ENCODE results near the gene GPX3.

GPX3 gene

GRCh38 chr5:151020304-151021110 lies at the start of gene GPX3:
TSS of gene GPX3 (plus strand) at chr5:151020591. CDS start at chr5:151020655, 64 bp downstream.
- H3K27me3 ChIP-seq (replicated peaks; ENCODE audit: control insufficient read depth, insufficient read depth, low read length), result no peaks in the 10 kb centered on the region
- peak; percentile 76 for DNase-seq (ENCODE audit: low read depth)
- peaks cover 74% of the 10 kb centered on the region for H3K4me1 ChIP-seq (ENCODE audit: control insufficient read depth, insufficient read depth, low read length)
- peak within 1 kb of the TSS; percentile 84 for H3K9ac ChIP-seq (ENCODE audit: low read length)
- no peaks in the 10 kb centered on the region for H3K9me3 ChIP-seq (ENCODE audit: control insufficient read depth, low read length)
- peaks cover 11% of the 10 kb centered on the region for H3K36me3 ChIP-seq (ENCODE audit: control insufficient read depth, insufficient read depth, low read length, severe bottlenecking)
- H3K4me3 ChIP-seq (ENCODE audit: low read length), result peak within 1 kb of the TSS; percentile 83

- Histone ChIP-seq H3K9ac (ENCODE audit: low read length) (no peak overlapping the region), H3K9me3 (ENCODE audit: control insufficient read depth, low read length) (peaks cover 92% of the 10 kb centered on the region), H3K4me1 (ENCODE audit: control insufficient read depth, insufficient read depth, low read length) (no peaks in the 10 kb centered on the region), H3K4me3 (ENCODE audit: low read length) (no peak overlapping the region), H3K36me3 (ENCODE audit: control insufficient read depth, insufficient read depth, low read length, severe bottlenecking) (no peaks in the 10 kb centered on the region), H3K27me3 (replicated peaks; ENCODE audit: control insufficient read depth, insufficient read depth, low read length) (no peaks in the 10 kb centered on the region)
- no peak for DNase-seq (ENCODE audit: low read depth)
These were observed 41.8 kb upstream of the GPX3 start for GRCh38 chr5:150978590-150978989.

- no peaks in the 10 kb centered on the region for H3K36me3 ChIP-seq (ENCODE audit: control insufficient read depth, insufficient read depth, low read length, severe bottlenecking)
- peaks cover 42% of the 10 kb centered on the region for H3K9me3 ChIP-seq (ENCODE audit: control insufficient read depth, low read length)
- no peaks in the 10 kb centered on the region for H3K4me1 ChIP-seq (ENCODE audit: control insufficient read depth, insufficient read depth, low read length)
- DNase-seq (ENCODE audit: low read depth), result no peak
- H3K9ac ChIP-seq (ENCODE audit: low read length), result no peak overlapping the region
- H3K27me3 ChIP-seq (replicated peaks; ENCODE audit: control insufficient read depth, insufficient read depth, low read length), result no peaks in the 10 kb centered on the region
- no peak overlapping the region for H3K4me3 ChIP-seq (ENCODE audit: low read length)
These were observed 32.6 kb upstream of the GPX3 start for GRCh38 chr5:150987746-150988145.

GRCh38 chr5:150989695-150990094 lies 30.7 kb upstream of the GPX3 start:
- no peaks in the 10 kb centered on the region for H3K4me1 ChIP-seq (ENCODE audit: control insufficient read depth, insufficient read depth, low read length)
- peaks cover 28% of the 10 kb centered on the region for H3K9me3 ChIP-seq (ENCODE audit: control insufficient read depth, low read length)
- H3K9ac ChIP-seq (ENCODE audit: low read length), result no peak overlapping the region
- no peak overlapping the region for H3K4me3 ChIP-seq (ENCODE audit: low read length)
- DNase-seq (ENCODE audit: low read depth), result no peak
- no peaks in the 10 kb centered on the region for H3K27me3 ChIP-seq (replicated peaks; ENCODE audit: control insufficient read depth, insufficient read depth, low read length)
- no peaks in the 10 kb centered on the region for H3K36me3 ChIP-seq (ENCODE audit: control insufficient read depth, insufficient read depth, low read length, severe bottlenecking)

GRCh38 chr5:150992705-150993104 lies 27.7 kb upstream of the GPX3 start:
- H3K4me3 ChIP-seq (ENCODE audit: low read length), result no peak overlapping the region
- H3K9me3 ChIP-seq (ENCODE audit: control insufficient read depth, low read length), result peaks cover 16% of the 10 kb centered on the region
- no peaks in the 10 kb centered on the region for H3K36me3 ChIP-seq (ENCODE audit: control insufficient read depth, insufficient read depth, low read length, severe bottlenecking)
- H3K27me3 ChIP-seq (replicated peaks; ENCODE audit: control insufficient read depth, insufficient read depth, low read length), result no peaks in the 10 kb centered on the region
- H3K9ac ChIP-seq (ENCODE audit: low read length), result no peak overlapping the region
- no peaks in the 10 kb centered on the region for H3K4me1 ChIP-seq (ENCODE audit: control insufficient read depth, insufficient read depth, low read length)
- DNase-seq (ENCODE audit: low read depth), result no peak

- H3K27me3 ChIP-seq (replicated peaks; ENCODE audit: control insufficient read depth, insufficient read depth, low read length), result no peaks in the 10 kb centered on the region
- no peak overlapping the region for H3K4me3 ChIP-seq (ENCODE audit: low read length)
- H3K36me3 ChIP-seq (ENCODE audit: control insufficient read depth, insufficient read depth, low read length, severe bottlenecking), result no peaks in the 10 kb centered on the region
- no peak for DNase-seq (ENCODE audit: low read depth)
- no peaks in the 10 kb centered on the region for H3K4me1 ChIP-seq (ENCODE audit: control insufficient read depth, insufficient read depth, low read length)
- no peak overlapping the region for H3K9ac ChIP-seq (ENCODE audit: low read length)
- peaks cover 12% of the 10 kb centered on the region for H3K9me3 ChIP-seq (ENCODE audit: control insufficient read depth, low read length)
These were observed 27.0 kb upstream of the GPX3 start for GRCh38 chr5:150993422-150993821.

- Histone ChIP-seq H3K4me3 (ENCODE audit: low read length) (no peak overlapping the region), H3K4me1 (ENCODE audit: control insufficient read depth, insufficient read depth, low read length) (no peaks in the 10 kb centered on the region), H3K27me3 (replicated peaks; ENCODE audit: control insufficient read depth, insufficient read depth, low read length) (no peaks in the 10 kb centered on the region), H3K9me3 (ENCODE audit: control insufficient read depth, low read length) (peaks cover 9% of the 10 kb centered on the region), H3K36me3 (ENCODE audit: control insufficient read depth, insufficient read depth, low read length, severe bottlenecking) (no peaks in the 10 kb centered on the region), H3K9ac (ENCODE audit: low read length) (no peak overlapping the region)
- no peak for DNase-seq (ENCODE audit: low read depth)
These were observed 26.5 kb upstream of the GPX3 start for GRCh38 chr5:150993826-150994412.

GRCh38 chr5:150999704-151000442 lies 20.5 kb upstream of the GPX3 start:
- DNase-seq (ENCODE audit: low read depth), result peak; percentile 49
- Histone ChIP-seq H3K4me1 (ENCODE audit: control insufficient read depth, insufficient read depth, low read length) (peaks cover 35% of the 10 kb centered on the region), H3K4me3 (ENCODE audit: low read length) (no peak overlapping the region)

GRCh38 chr5:151001436-151001835 lies 19.0 kb upstream of the GPX3 start:
- Histone ChIP-seq H3K27me3 (replicated peaks; ENCODE audit: control insufficient read depth, insufficient read depth, low read length) (no peaks in the 10 kb centered on the region), H3K9me3 (ENCODE audit: control insufficient read depth, low read length) (no peaks in the 10 kb centered on the region), H3K9ac (ENCODE audit: low read length) (no peak overlapping the region), H3K4me1 (ENCODE audit: control insufficient read depth, insufficient read depth, low read length) (peaks cover 48% of the 10 kb centered on the region), H3K4me3 (ENCODE audit: low read length) (no peak overlapping the region), H3K36me3 (ENCODE audit: control insufficient read depth, insufficient read depth, low read length, severe bottlenecking) (no peaks in the 10 kb centered on the region)
- DNase-seq (ENCODE audit: low read depth), result no peak

More at GRCh38 chr5:150999704-151000442, 20.5 kb upstream of the GPX3 start:
- Histone ChIP-seq H3K9ac (ENCODE audit: low read length) (no peak overlapping the region), H3K9me3 (ENCODE audit: control insufficient read depth, low read length) (no peaks in the 10 kb centered on the region), H3K27me3 (replicated peaks; ENCODE audit: control insufficient read depth, insufficient read depth, low read length) (no peaks in the 10 kb centered on the region), H3K36me3 (ENCODE audit: control insufficient read depth, insufficient read depth, low read length, severe bottlenecking) (no peaks in the 10 kb centered on the region)

GRCh38 chr5:151002250-151002649 lies 18.1 kb upstream of the GPX3 start:
- no peak overlapping the region for H3K4me3 ChIP-seq (ENCODE audit: low read length)
- no peaks in the 10 kb centered on the region for H3K27me3 ChIP-seq (replicated peaks; ENCODE audit: control insufficient read depth, insufficient read depth, low read length)

More at GRCh38 chr5:151002250-151002649, 18.1 kb upstream of the GPX3 start:
- Histone ChIP-seq H3K36me3 (ENCODE audit: control insufficient read depth, insufficient read depth, low read length, severe bottlenecking) (no peaks in the 10 kb centered on the region), H3K4me1 (ENCODE audit: control insufficient read depth, insufficient read depth, low read length) (peaks cover 57% of the 10 kb centered on the region), H3K9ac (ENCODE audit: low read length) (peak overlapping the region; percentile 30), H3K9me3 (ENCODE audit: control insufficient read depth, low read length) (no peaks in the 10 kb centered on the region)
- DNase-seq (ENCODE audit: low read depth), result peak; percentile 82
